Mucosa of descending colon (tissue), 3 donors: ENCODE results near the gene DNASE1L3. TPM values are rescaled to one million over a fixed set of nuclear protein-coding genes. Genes with fewer than 3 reads are reported as not detected.

ENCODE experiments used
- ATAC-seq: fragments of 200-7000 bp; cut with Tn5 transposase; one replicate; pipeline ENCODE4 v1.9.1; 2020; ENCODE audit warnings: mild to moderate bottlenecking, moderate library complexity
- DNase-seq, 3 donors: peaks; one replicate each; pipeline ENCODE4 v3.0.0-alpha.2; 2020
- H3K36me3 ChIP-seq: fragments of 200-600 bp; one replicate; pipeline ENCODE4 v1.8.0; 2021; ENCODE audit warnings: low read depth, mild to moderate bottlenecking
- H3K4me1 ChIP-seq: fragments of 200-600 bp; one replicate; pipeline ENCODE4 v1.8.0; 2021; ENCODE audit warnings: low read depth, mild to moderate bottlenecking
- H3K4me3 ChIP-seq: fragments of 200-600 bp; one replicate; pipeline ENCODE4 v1.8.0; 2021; ENCODE audit warnings: mild to moderate bottlenecking
- H3K9me3 ChIP-seq: fragments of 200-600 bp; one replicate; pipeline ENCODE4 v1.8.0; 2021; ENCODE audit warnings: mild to moderate bottlenecking
- intact Hi-C, 2 donors: fragments of 100-400 bp; cut with DNase I in 1 of 2; cut with micrococcal nuclease in 1 of 2; formaldehyde crosslinking; loops; one replicate each; pipeline versions ENCODE4 v1.11.0 to v1.11.1; 2022; cut with DNase I, micrococcal nuclease
- total RNA-seq, 3 donors: library from RNA; stranded (reverse); fragmentation: NEBNext Ultra II Directional in 2 of 3; extraction: Animal tissue kit (Norgen Biotek cat#: 25700) in 2 of 3; gene quantifications; one replicate each; pipeline versions ENCODE4 v1.2.1 to v1.2.4, GENCODE V29; 2021 to 2023
- TF ChIP-seq, protein P1 (sequence below): fragments of 200-600 bp; IDR thresholded peaks from one replicate; pipeline ENCODE4 v1.8.0; 2022; ENCODE audit warnings: antibody characterized with exemption, mild to moderate bottlenecking
- donor health status: DM: no; HTN: no; CAD: no; lungs with moderate emphysema.
- donor health status: DM: no; HTN: no; CAD: no.
- donor health status: DM: no; HTN: yes; CAD: no.

DNASE1L3 gene
- total RNA-seq, 3 donors from 2014 or later: 3.3 to 9.6 (median 9.0) TPM

GRCh38 chr3:58200846-58201355 is 9.9 kb downstream of the DNASE1L3 start:
- TF ChIP-seq, protein P1, sequence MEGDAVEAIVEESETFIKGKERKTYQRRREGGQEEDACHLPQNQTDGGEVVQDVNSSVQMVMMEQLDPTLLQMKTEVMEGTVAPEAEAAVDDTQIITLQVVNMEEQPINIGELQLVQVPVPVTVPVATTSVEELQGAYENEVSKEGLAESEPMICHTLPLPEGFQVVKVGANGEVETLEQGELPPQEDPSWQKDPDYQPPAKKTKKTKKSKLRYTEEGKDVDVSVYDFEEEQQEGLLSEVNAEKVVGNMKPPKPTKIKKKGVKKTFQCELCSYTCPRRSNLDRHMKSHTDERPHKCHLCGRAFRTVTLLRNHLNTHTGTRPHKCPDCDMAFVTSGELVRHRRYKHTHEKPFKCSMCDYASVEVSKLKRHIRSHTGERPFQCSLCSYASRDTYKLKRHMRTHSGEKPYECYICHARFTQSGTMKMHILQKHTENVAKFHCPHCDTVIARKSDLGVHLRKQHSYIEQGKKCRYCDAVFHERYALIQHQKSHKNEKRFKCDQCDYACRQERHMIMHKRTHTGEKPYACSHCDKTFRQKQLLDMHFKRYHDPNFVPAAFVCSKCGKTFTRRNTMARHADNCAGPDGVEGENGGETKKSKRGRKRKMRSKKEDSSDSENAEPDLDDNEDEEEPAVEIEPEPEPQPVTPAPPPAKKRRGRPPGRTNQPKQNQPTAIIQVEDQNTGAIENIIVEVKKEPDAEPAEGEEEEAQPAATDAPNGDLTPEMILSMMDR: no peak
- ATAC-seq (no peak), DNase-seq (no peak)
- Histone ChIP-seq H3K4me3 (no peak overlapping the region), H3K9me3 (no peaks in the 10 kb centered on the region), H3K4me1 (no peaks in the 10 kb centered on the region), H3K36me3 (no peaks in the 10 kb centered on the region)
- intact Hi-C loops: no loop called here

DNA sequence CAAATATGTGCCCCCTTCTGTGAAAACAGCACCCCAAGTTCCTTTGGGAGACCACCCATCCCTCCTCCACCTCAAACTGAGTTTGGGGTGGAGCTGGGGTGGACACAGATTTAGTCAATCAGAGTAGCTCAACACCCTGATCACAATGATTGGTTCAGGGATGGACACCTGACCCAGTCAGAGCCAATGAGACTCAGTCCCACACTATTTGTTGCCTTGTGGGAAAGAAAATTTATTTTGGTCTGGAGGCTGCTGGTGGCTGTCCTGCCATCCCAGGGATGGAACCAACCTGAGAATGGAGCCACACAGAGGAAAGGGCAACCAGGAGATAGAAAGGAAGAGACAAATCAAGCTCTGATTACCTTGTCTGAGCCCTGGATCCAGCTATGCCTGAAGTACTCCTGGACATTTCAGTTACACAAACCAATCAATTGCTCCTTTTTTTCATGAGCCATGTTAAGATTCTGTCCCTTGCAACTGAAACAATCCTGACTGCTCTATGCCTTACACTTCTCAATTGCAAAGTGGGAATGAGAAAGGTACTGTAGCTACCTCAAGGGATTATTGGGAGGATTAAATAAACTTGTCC is 10.6 kb downstream of the DNASE1L3 start:
- no peak overlapping the region for H3K4me3 ChIP-seq
- H3K4me1 ChIP-seq: no peaks in the 10 kb centered on the region
- no peaks in the 10 kb centered on the region for H3K36me3 ChIP-seq
- intact Hi-C loops: no loop called here
- ATAC-seq (no peak), DNase-seq (no peak)
- TF ChIP-seq, protein P1: no peak
- H3K9me3 ChIP-seq: no peaks in the 10 kb centered on the region

DNA sequence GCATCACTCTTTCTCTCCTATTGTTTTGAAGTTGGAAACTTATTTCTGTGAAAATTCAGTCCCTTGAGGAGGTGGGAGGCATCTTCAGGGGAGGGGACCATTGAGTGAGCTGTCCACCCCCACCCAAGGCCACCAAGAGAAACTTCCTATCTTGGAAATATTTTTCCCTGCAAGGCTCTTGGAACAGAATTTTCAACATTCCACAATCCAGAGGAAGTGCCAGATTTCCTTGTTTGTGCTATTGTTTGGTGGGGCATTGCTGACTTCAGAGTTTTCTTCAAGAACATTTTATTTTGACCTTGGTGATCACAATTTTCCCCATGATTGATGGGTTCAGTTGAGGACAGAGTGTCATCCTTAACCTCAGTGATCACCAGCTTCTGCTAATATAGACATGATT is 12.0 kb downstream of the DNASE1L3 start:
- ATAC-seq: no peak
- Histone ChIP-seq H3K4me3 (no peak overlapping the region), H3K9me3 (no peaks in the 10 kb centered on the region), H3K4me1 (no peaks in the 10 kb centered on the region), H3K36me3 (no peaks in the 10 kb centered on the region)
- no peak for DNase-seq
- intact Hi-C loops: no loop called here
- TF ChIP-seq, protein P1: no peak

DNA sequence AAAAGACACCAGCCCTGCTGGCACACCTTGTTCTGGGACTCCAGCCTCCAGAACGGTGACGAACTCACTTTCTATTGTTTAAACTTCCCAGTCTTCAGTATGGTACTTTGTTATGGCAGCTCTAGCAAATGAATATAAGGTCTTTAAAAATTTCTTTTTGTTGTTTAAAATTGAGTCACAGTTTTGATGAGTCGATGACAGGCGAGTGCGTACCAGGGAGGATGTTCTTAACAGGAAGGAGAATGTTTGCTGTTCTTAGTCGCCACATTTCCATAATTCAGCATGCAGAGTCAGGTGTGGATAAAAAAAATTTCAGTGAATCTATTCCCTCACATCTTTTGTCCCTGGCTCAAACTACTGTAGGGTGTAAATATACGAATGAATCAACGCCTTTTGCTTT is 12.4 kb downstream of the DNASE1L3 start:
- DNase-seq (no peak), ATAC-seq (no peak)
- Histone ChIP-seq H3K4me3 (no peak overlapping the region), H3K9me3 (no peaks in the 10 kb centered on the region), H3K36me3 (no peaks in the 10 kb centered on the region), H3K4me1 (no peaks in the 10 kb centered on the region)
- TF ChIP-seq, protein P1: no peak
- intact Hi-C loops: no loop called here

DNA sequence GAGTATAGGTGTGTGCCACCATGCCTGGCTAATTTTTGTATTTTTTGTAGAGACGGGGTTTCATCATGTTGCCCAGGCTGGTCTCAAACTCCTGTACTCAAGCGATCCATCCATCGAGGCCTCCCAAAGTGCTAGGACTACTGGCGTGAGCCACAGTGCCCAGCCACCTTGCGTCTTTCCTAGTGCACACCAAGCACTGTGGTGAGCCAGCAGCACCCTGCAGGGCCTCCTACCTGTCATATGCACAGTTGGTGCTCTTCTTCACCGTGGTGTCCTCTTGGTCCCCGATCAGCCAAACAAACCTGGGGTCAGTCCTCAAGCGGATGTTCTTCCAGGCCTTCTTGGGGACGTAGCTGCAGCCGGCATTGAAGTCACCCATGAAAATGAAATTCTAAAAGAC is 13.2 kb downstream of the DNASE1L3 start:
- H3K4me3 ChIP-seq: no peak overlapping the region
- TF ChIP-seq, protein P1: no peak
- no peak for DNase-seq
- no peaks in the 10 kb centered on the region for H3K36me3 ChIP-seq
- H3K9me3 ChIP-seq: no peaks in the 10 kb centered on the region
- H3K4me1 ChIP-seq: no peaks in the 10 kb centered on the region
- no peak for ATAC-seq
- intact Hi-C loops: no loop called here
